HG03280 (cell line): ENCODE measurements around the gene PVR.
"Not testable (repeated sequence)": the region's sequence is repeated elsewhere in the genome, so short reads cannot be mapped to it uniquely, and the experiment has no call there.

Source experiments
- ATAC-seq: cut with Tn5 transposase; IDR thresholded peaks from one replicate; pipeline ENCODE4 v1.9.1; 2021; ENCODE audit warnings: mild to moderate bottlenecking, moderate library complexity; ENCODE audit not compliant: unreplicated experiment

PVR gene

GRCh38 chr19:44668985-44669764 lies 25.5 kb downstream of the PVR start:
- ATAC-seq: no peak

GRCh38 chr19:44670027-44670426 lies 26.3 kb downstream of the PVR start:
- not testable (repeated sequence) for ATAC-seq

GRCh38 chr19:44671400-44671799 lies 27.7 kb downstream of the PVR start, which contains the start of gene CEACAM19:
TSS of gene CEACAM19 (plus strand) at chr19:44671482. CDS start at chr19:44671932, 450 bp downstream.
- no peak for ATAC-seq

- ATAC-seq: no peak
These were observed 28.5 kb downstream of the PVR start for GRCh38 chr19:44672226-44672625.

- no peak for ATAC-seq
These were observed 29.8 kb downstream of the PVR start for GRCh38 chr19:44673510-44673909.

- ATAC-seq: no peak
These were observed 31.8 kb downstream of the PVR start for GRCh38 chr19:44675521-44675920.

GRCh38 chr19:44677019-44677811 lies 33.5 kb downstream of the PVR start:
- no peak for ATAC-seq

- no peak for ATAC-seq
These were observed 36.8 kb downstream of the PVR start for GRCh38 chr19:44680536-44680935.

GRCh38 chr19:44681992-44682790 lies 38.5 kb downstream of the PVR start:
- ATAC-seq: no peak

- no peak for ATAC-seq
These were observed 39.1 kb downstream of the PVR start for GRCh38 chr19:44682807-44683206.

- no peak for ATAC-seq
These were observed 39.9 kb downstream of the PVR start for GRCh38 chr19:44683434-44684210.

- ATAC-seq: not testable (repeated sequence)
These were observed 40.7 kb downstream of the PVR start for GRCh38 chr19:44684396-44684795.

GRCh38 chr19:44684892-44685863 lies 41.5 kb downstream of the PVR start:
- ATAC-seq: no peak

- ATAC-seq: no peak
These were observed 42.2 kb downstream of the PVR start for GRCh38 chr19:44685877-44686276.

GRCh38 chr19:44686896-44687295 lies 43.2 kb downstream of the PVR start:
- no peak for ATAC-seq

GRCh38 chr19:44687888-44688287 lies 44.2 kb downstream of the PVR start:
- no peak for ATAC-seq

- no peak for ATAC-seq
These were observed 45.8 kb downstream of the PVR start for GRCh38 chr19:44689290-44690130.

GRCh38 chr19:44690131-44690440 lies 46.4 kb downstream of the PVR start:
- ATAC-seq: no peak

GRCh38 chr19:44692379-44692721 lies 48.6 kb downstream of the PVR start:
- ATAC-seq: no peak
